B cell (primary cell): ENCODE data around the gene RELCH. TPM values are rescaled to one million over a fixed set of nuclear protein-coding genes. Genes with fewer than 3 reads are reported as not detected.

Experiments used
- ATAC-seq: fragments of 200-7000 bp; cut with Tn5 transposase; one replicate; pipeline ENCODE4 v1.10.0; 2021; ENCODE audit warnings: low read depth, mild to moderate bottlenecking, moderate number of reproducible peaks, moderate library complexity
- CTCF ChIA-PET: fragments of 350-600 bp; sonication (Branson Sonifier 250); formaldehyde crosslinking; loops from one replicate; lab custom pipeline; 2021; ENCODE audit warnings: antibody characterized with exemption, inconsistent platforms; lab: Charles Lee
- POLR2A ChIA-PET: fragments of 350-600 bp; sonication (Branson Sonifier 250); formaldehyde crosslinking; loops from one replicate; lab custom pipeline; 2021; ENCODE audit warnings: antibody characterized with exemption; lab: Charles Lee
- DNase-seq: peaks from one replicate; pipeline ENCODE4 v3.0.0; 2013
- H2AFZ ChIP-seq: 2 replicates; pipeline ENCODE4 v1.6.1; 2012; ENCODE audit warnings: mild to moderate bottlenecking, low read depth, low read length; ENCODE audit not compliant: insufficient read depth, poor library complexity, severe bottlenecking
- H3K27ac ChIP-seq, 2 donors: 1 replicate in 1 of 2; 2 replicates in 1 of 2; pipeline ENCODE4 v1.5.1; 2012 to 2013; ENCODE audit warnings: low read length in 2 of 2, mild to moderate bottlenecking in 2 of 2, moderate library complexity in 1 of 2
- H3K27me3 ChIP-seq, 4 experiments: fragments of 200-600 bp in 1 of 4; sonication (generic) in 1 of 4; replicated peaks in 1 of 4; 1 replicate in 2 of 4; 2 replicates in 2 of 4; pipeline versions ENCODE4 v1.6.1 to v1.7.0; 2013 to 2016; ENCODE audit warnings: low read length in 3 of 4, mild to moderate bottlenecking in 2 of 4, mixed read lengths in 1 of 4, moderate library complexity in 1 of 4; ENCODE audit not compliant: insufficient read depth in 4 of 4, control insufficient read depth in 3 of 4; ENCODE audit errors: control extremely low read depth in 1 of 4
- H3K36me3 ChIP-seq, 2 experiments: replicated peaks in 1 of 2; 1 replicate in 1 of 2; 2 replicates in 1 of 2; pipeline versions ENCODE4 v1.6.1 to v1.7.1; 2013; ENCODE audit warnings: low read length in 1 of 2; ENCODE audit not compliant: insufficient read depth in 2 of 2, control insufficient read depth in 1 of 2; ENCODE audit errors: control extremely low read depth in 1 of 2, extremely low read depth in 1 of 2
- H3K4me1 ChIP-seq, 2 donors: fragments of 200-600 bp in 1 of 2; sonication (generic) in 1 of 2; 1 replicate in 1 of 2; 2 replicates in 1 of 2; pipeline versions ENCODE4 v1.5.1 to v1.6.1; 2013 to 2017; ENCODE audit warnings: low read length in 2 of 2; ENCODE audit not compliant: control insufficient read depth in 2 of 2, insufficient read depth in 2 of 2
- H3K4me2 ChIP-seq: replicated peaks from 2 replicates; pipeline ENCODE3; 2012; ENCODE audit warnings: mild to moderate bottlenecking, low read depth, low read length; ENCODE audit not compliant: poor library complexity, severe bottlenecking
- H3K4me3 ChIP-seq, 5 experiments: fragments of 200-600 bp in 1 of 5; sonication (generic) in 1 of 5; 1 replicate in 3 of 5; 2 replicates in 2 of 5; pipeline versions ENCODE4 v1.5.1 to v1.7.0; 2011 to 2016; ENCODE audit warnings: low read length in 4 of 5, mild to moderate bottlenecking in 4 of 5, low read depth in 2 of 5, control low read depth in 1 of 5, moderate library complexity in 1 of 5; ENCODE audit not compliant: insufficient read depth in 1 of 5; ENCODE audit errors: control extremely low read depth in 1 of 5, extremely low read depth in 1 of 5
- H3K79me2 ChIP-seq: fragments of 200-600 bp; sonication (generic); one replicate; pipeline ENCODE4 v1.6.0; 2016; ENCODE audit warnings: low read length; ENCODE audit not compliant: control insufficient read depth, insufficient read depth
- H3K9ac ChIP-seq: fragments of 200-600 bp; sonication (generic); 2 replicates; pipeline ENCODE4 v1.6.1; 2017; ENCODE audit warnings: mild to moderate bottlenecking, low read length, moderate library complexity
- H3K9me3 ChIP-seq, 3 donors: one replicate each; pipeline versions ENCODE4 v1.6.1 to v1.7.1; 2013; ENCODE audit warnings: low read length in 2 of 3; ENCODE audit not compliant: control insufficient read depth in 2 of 3, insufficient read depth in 1 of 3; ENCODE audit errors: control extremely low read depth in 1 of 3
- H4K20me1 ChIP-seq: 2 replicates; pipeline ENCODE4 v1.6.0; 2012; ENCODE audit warnings: mild to moderate bottlenecking, low read length; ENCODE audit not compliant: insufficient read depth, control insufficient read depth, poor library complexity, severe bottlenecking
- H3K27ac Mint-ChIP-seq: one replicate; pipeline ENCODE4 v1.8.0; 2021; ENCODE audit warnings: mixed read lengths
- H3K27me3 Mint-ChIP-seq: one replicate; pipeline ENCODE4 v1.8.0; 2021; ENCODE audit warnings: mixed read lengths
- H3K4me1 Mint-ChIP-seq: one replicate; pipeline ENCODE4 v1.8.0; 2021; ENCODE audit warnings: mixed read lengths
- H3K4me3 Mint-ChIP-seq: one replicate; pipeline ENCODE4 v1.8.0; 2021; ENCODE audit warnings: mixed read lengths
- H3K9me3 Mint-ChIP-seq: one replicate; pipeline ENCODE4 v1.8.0; 2022; ENCODE audit warnings: mixed read lengths; ENCODE audit not compliant: insufficient read depth
- CTCF ChIP-seq: fragments of 200-600 bp; IDR thresholded peaks from one replicate; pipeline ENCODE4 v1.8.0; 2022; ENCODE audit warnings: antibody characterized with exemption, mild to moderate bottlenecking
- EZH2 ChIP-seq: IDR thresholded peaks from 2 replicates; pipeline ENCODE4 v1.6.1; 2012; ENCODE audit warnings: borderline replicate concordance, low read depth, mild to moderate bottlenecking, moderate library complexity, low read length; ENCODE audit not compliant: insufficient read depth, poor library complexity, severe bottlenecking
- WGBS: methylation state at CpG from one replicate; pipeline ENCODE4 v1.1.5; 2013; ENCODE audit warnings: missing lambda C conversion rate; ENCODE audit not compliant: insufficient coverage; 5-methylcytosine and 5-hydroxymethylcytosine counted together
- intact Hi-C: fragments of 100-400 bp; cut with micrococcal nuclease; formaldehyde crosslinking; loops from one replicate; pipeline ENCODE4 v1.10.0; 2022
- polyA plus RNA-seq: library from polyadenylated mRNA; depleted of rRNA; stranded (reverse); fragments of >200 nt; gene quantifications from 2 replicates; pipeline ENCODE4 v1.2.3, GENCODE V29; 2012
- total RNA-seq, 2 donors: library from RNA; stranded (reverse); fragments of 120-200 nt in 1 of 2; gene quantifications; 1 replicate in 1 of 2; 2 replicates in 1 of 2; pipeline versions ENCODE4 v1.2.3 to v1.2.4, GENCODE V29; 2013 to 2022

Gene RELCH
- total and polyA plus RNA-seq, 2 donors (not counting 1 experiment from before 2014, with no cell fraction given), result 17.6 to 77.9 TPM

GRCh38 chr18:62335494-62335893 lies 148.4 kb downstream of the RELCH start:
- Mint-ChIP-seq H3K27ac (no peak overlapping the region), H3K27me3 (peaks cover 70% of the 10 kb centered on the region), H3K9me3 (no peaks in the 10 kb centered on the region), H3K4me3 (no peak overlapping the region), H3K4me1 (no peaks in the 10 kb centered on the region)
- Histone ChIP-seq H3K9ac (no peak overlapping the region), H3K36me3 (no peaks in the 10 kb centered on the region), H3K4me1 (peaks cover 0 to 3% of the 10 kb centered on the region in 2 donors), H2AFZ (no peak overlapping the region), H3K27ac (no peak overlapping the region), H3K27me3 (peaks cover 0 to 17% (median 7%) of the 10 kb centered on the region in 4 experiments), H3K4me3 (no peak overlapping the region), H4K20me1 (no peaks in the 10 kb centered on the region), H3K79me2 (no peaks in the 10 kb centered on the region), H3K9me3 (no peaks in the 10 kb centered on the region), H3K4me2 (no peak overlapping the region)
- DNase-seq (no peak), ATAC-seq (no peak)
- intact Hi-C loops, result no loop called here
- ChIA-PET CTCF (no interaction called here), POLR2A (no interaction called here)
- 48% methylated on average over 4 of the region's 5 CpGs for WGBS
- no peak for TF ChIP-seq EZH2
- no peak for TF ChIP-seq CTCF

GRCh38 chr18:62336618-62337017 lies 149.6 kb downstream of the RELCH start:
- Mint-ChIP-seq H3K4me3 (no peak overlapping the region), H3K27me3 (peaks cover 70% of the 10 kb centered on the region), H3K4me1 (no peaks in the 10 kb centered on the region), H3K27ac (no peak overlapping the region), H3K9me3 (no peaks in the 10 kb centered on the region)
- WGBS, result 92% methylated on average over 3 of the region's 5 CpGs
- H3K9me3 ChIP-seq, result no peaks in the 10 kb centered on the region
- H3K27me3 ChIP-seq, result peaks cover 0 to 15% (median 5%) of the 10 kb centered on the region in 4 experiments
- ATAC-seq (no peak), DNase-seq (no peak)
- H3K4me1 ChIP-seq, result peaks cover 0 to 1% of the 10 kb centered on the region in 2 donors
- ChIA-PET CTCF (no interaction called here), POLR2A (no interaction called here)
- H3K79me2 ChIP-seq, result no peaks in the 10 kb centered on the region
- H4K20me1 ChIP-seq, result no peaks in the 10 kb centered on the region
- H3K9ac ChIP-seq, result no peak overlapping the region
- intact Hi-C loops, result no loop called here
- no peak overlapping the region for H3K4me3 ChIP-seq
- TF ChIP-seq CTCF, result no peak
- no peak for TF ChIP-seq EZH2
- H2AFZ ChIP-seq, result no peak overlapping the region
- H3K36me3 ChIP-seq, result no peaks in the 10 kb centered on the region
- H3K4me2 ChIP-seq, result no peak overlapping the region
- no peak overlapping the region for H3K27ac ChIP-seq
